Dedifferentiated amniotic fluid mesenchymal stem cell (primary cell): ENCODE measurements around the gene ROBO3.

Source experiments
- DNase-seq: peaks from one replicate; pipeline ENCODE4 v3.0.0-alpha.2; 2016; ENCODE audit errors: extremely low spot score

The ROBO3 gene

GRCh38 chr11:124842305-124842704 lies 22.9 kb upstream of the ROBO3 start:
- DNase-seq, result no peak

- DNase-seq, result no peak
Observed at GRCh38 chr11:124843616-124843910, 21.7 kb upstream of the ROBO3 start.

GRCh38 chr11:124844664-124845079 lies 20.6 kb upstream of the ROBO3 start:
- no peak for DNase-seq

DNA sequence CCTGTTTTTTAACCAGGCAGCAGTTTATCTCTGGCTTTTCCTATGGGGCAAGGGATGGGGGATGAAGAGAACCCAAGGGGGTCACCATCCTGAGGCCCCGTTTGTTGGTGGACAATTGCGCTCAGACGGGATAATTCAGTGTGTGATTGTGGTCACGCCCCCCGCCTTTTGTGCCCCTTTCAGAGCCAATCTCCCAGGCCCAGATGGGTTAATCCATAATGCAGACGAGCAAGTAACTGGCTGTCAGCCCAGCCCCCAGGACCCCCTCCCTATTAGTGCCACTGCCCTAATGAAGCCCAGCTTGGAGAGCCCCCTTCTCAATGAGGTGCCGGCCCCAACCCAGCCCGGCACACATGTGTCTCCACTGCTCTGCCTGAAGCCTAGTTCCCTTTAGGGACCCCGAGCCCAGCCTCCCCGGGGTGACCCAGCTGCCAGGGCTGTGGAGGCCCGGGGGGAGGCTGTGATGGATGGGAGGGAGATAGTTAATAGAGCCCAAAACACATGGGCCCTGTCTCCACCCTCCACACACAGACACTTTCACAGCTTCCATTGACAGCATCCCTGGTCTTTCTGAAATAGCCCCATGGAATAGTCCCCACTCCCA lies 19.1 kb upstream of the ROBO3 start:
- no peak for DNase-seq

DNA sequence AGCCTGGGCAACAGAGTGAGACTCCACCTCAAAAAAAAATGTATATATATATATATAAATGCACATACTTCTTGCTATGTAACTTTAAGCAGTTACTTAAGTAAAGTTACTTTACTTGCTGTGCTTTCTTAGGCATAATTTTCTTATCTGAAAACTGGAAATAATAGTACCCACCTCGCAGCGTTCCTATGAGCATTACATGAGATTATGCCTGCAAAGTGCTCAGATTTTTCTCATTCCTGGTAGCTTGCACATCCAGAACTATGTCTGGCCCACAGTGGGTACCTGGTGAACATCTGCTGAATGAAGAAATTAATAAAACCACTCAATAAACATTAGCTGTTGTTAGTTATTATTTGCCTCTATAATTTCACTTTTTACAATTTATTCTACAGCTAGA lies 6.1 kb upstream of the ROBO3 start:
- no peak for DNase-seq

GRCh38 chr11:124861670-124862069 lies 3.6 kb upstream of the ROBO3 start:
- no peak for DNase-seq

- no peak for DNase-seq
Observed at GRCh38 chr11:124863137-124863825, 2.0 kb upstream of the ROBO3 start.

GRCh38 chr11:124863826-124864165 lies 1.4 kb upstream of the ROBO3 start:
- DNase-seq, result no peak

DNA sequence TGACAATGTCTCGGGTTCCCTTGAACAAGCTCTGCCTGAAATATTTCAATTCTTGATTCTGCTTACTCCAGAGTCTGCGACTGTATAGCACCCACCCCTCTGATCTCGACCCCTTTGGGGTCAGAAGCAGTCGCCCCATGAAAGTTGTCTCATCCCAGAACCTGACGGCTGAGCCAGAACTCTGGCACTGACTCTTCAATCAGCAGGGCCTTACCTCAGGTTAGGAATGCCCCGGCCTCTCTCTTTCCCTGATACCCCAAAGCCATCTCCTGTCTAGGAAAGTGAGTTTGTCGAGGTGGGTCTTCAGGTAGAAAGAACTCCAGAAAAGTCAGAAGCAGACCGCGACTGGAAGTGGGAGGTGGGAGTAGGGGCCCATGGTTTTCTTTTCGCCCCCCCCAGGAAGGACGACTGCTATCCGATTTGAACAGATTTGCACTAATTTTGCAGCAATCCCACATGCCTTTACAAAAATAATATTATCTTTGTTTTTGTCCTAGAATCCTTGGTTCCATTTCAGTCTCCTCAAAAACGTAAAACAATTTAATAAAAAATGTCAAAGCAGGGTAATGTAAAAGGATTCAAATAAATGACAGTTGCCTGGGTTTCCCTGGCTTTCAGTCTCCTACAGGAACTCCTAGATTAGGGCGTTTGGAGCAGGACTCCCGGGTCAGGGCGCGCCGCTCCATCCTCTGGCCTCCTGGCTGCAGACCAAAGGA lies 898 bp upstream of the ROBO3 start:
- DNase-seq, result no peak

DNA sequence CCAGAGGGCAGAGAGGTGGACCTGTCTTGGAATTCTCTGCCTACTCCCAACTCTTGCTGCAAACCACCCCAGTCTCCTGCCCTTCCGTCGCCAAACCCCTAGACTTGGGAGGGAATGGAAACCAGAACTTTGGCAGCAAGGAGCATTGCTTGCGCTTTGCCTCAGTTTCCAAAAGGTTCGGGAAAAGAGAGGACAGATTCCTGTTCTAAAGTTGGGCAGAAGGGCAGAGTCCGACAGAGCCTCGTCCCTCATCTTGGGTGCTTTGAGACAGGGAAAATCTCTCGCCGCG lies 396 bp upstream of the ROBO3 start:
- no peak for DNase-seq

- DNase-seq, result no peak
Observed at GRCh38 chr11:124865902-124866851, 945 bp downstream of the ROBO3 start.

DNA sequence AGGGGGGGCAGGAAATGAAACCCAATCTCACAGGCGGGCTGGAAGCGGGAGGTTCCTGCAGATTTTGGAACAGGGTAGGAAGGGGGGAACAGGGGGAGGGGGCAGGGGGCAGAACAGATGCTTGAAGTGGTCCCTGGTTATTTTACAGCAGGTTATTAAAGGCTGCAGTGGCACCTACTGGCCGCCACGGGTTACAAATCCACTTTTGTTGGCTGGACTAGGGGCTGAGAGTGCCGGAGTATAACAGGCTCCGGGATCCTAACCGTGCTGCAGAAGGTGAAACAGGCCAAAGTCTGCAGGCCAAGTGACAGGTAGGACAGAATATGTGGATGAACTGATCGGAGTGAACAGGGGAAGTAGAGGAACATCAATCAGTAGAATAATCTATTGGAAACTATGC lies 2.5 kb downstream of the ROBO3 start:
- no peak for DNase-seq

GRCh38 chr11:124868331-124869274 lies 3.4 kb downstream of the ROBO3 start:
- no peak for DNase-seq

DNA sequence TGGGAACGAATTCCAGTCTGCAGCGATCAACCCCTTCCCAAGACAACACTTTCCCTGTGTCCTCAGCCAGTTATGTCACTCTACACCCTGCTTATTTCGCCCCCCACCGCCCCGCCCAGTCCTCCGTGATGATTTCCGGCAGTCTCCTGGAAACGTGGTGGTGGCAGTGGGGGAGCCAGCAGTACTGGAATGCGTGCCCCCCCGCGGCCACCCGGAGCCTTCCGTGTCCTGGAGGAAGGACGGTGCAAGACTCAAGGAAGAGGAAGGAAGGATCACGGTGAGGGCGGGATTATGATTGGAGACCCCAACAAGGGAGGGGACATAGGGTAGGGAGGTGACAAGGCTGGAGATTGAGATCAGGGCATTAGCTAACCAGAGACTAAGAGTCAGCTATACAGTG lies 4.1 kb downstream of the ROBO3 start:
- no peak for DNase-seq

- DNase-seq, result no peak
Observed at GRCh38 chr11:124869856-124870387, 4.7 kb downstream of the ROBO3 start.

DNA sequence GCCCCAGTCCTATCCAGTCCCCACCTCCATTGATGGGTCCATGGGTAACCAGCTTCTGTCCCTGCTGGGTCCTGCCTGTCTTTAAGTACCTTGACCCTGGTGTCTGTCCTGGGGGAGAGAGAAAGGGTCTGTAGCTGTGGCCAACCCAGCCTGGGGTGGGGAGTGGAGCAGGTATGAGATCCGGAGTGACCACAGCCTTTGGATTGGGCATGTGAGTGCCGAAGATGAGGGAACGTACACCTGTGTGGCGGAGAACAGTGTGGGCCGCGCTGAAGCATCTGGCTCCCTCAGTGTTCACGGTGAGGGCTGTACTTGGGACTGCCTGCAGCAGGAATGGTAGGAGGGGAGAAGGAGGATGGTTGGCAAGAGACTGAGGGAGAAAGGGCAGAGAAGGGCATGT lies 5.2 kb downstream of the ROBO3 start:
- DNase-seq, result no peak

- DNase-seq, result no peak
Observed at GRCh38 chr11:124872280-124872679, 7.0 kb downstream of the ROBO3 start.

DNA sequence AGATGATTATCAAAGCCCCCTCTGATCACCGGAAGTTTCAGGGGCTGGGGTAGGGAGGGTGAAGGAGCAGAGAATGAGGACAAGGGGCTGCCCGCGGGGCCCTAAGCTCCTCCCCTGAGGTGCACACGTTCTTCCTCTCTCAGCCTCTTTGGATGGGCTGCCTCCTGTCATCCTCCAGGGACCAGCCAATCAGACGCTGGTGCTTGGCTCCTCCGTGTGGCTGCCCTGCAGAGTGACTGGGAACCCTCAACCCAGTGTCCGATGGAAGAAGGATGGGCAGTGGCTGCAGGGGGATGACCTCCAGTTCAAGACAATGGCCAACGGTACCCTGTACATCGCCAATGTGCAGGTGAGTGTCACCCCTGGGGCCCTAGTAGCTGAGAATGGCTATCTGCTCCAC lies 7.5 kb downstream of the ROBO3 start:
- DNase-seq, result no peak

- DNase-seq, result no peak
Observed at GRCh38 chr11:124873951-124874350, 8.7 kb downstream of the ROBO3 start.

DNA sequence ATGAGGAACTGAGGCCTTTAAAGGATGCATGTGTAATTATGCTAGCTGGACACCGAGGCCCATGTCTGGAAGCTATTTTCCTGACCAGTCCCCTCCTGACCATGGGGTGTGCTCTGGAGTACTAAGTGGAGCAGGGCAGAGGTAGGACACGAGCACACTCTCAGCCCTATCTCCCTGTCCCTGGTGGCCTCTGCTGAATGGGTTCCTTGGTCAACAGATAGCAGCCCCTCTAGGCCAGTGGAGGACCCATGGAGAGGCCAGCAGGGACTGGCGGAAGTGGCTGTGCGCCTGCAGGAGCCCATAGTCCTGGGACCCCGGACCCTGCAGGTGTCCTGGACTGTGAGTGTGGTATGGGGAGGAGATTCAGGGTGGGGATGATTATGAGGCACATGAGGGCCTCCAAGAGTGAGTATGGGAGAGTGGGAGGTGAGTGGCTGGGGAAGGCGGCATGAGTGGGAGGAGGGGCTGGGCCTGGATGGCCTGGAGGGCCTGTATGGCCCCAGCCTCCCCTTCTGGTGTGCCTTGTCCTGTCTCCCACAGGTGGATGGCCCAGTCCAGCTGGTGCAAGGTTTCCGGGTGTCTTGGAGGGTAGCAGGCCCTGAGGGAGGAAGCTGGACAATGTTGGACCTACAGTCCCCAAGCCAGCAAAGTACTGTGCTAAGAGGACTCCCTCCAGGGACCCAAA lies 9.5 kb downstream of the ROBO3 start:
- no peak for DNase-seq

- no peak for DNase-seq
Observed at GRCh38 chr11:124875401-124875800, 10.2 kb downstream of the ROBO3 start.
